ENCODE measurements around the gene VSTM4.

DNA sequence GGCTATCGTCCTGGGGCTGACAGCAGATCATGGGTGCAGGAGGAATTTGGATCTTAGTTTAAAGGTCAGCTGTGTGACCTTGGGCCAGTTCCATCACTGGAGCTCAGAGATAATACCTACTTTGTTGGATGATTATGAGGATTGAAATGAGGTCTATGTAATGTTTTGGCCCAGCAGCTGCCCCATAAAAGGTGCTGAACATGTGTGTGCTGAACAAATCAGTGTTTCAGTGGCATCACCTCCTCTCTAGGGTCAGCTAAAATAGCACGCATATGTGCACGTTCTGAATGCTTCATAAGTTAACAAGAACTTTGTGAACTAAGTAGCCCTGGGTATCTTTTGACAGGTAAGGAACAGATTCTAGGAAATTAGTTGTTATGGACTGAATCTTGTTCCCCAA lies 90.8 kb downstream of the VSTM4 start:
- TF ChIP-seq, protein P1, sequence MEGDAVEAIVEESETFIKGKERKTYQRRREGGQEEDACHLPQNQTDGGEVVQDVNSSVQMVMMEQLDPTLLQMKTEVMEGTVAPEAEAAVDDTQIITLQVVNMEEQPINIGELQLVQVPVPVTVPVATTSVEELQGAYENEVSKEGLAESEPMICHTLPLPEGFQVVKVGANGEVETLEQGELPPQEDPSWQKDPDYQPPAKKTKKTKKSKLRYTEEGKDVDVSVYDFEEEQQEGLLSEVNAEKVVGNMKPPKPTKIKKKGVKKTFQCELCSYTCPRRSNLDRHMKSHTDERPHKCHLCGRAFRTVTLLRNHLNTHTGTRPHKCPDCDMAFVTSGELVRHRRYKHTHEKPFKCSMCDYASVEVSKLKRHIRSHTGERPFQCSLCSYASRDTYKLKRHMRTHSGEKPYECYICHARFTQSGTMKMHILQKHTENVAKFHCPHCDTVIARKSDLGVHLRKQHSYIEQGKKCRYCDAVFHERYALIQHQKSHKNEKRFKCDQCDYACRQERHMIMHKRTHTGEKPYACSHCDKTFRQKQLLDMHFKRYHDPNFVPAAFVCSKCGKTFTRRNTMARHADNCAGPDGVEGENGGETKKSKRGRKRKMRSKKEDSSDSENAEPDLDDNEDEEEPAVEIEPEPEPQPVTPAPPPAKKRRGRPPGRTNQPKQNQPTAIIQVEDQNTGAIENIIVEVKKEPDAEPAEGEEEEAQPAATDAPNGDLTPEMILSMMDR (IDR thresholded peaks at IDR 0.05) = no peak
- TF ChIP-seq POLR2A (IDR thresholded peaks at IDR 0.05) = no peak
- TF ChIP-seq POLR2AphosphoS5 (IDR thresholded peaks at IDR 0.05) = no peak
